ENCODE data around the gene ABLIM1. TPM values are rescaled to one million over a fixed set of nuclear protein-coding genes. Genes with fewer than 3 reads are reported as not detected.

ABLIM1 gene
- total RNA-seq, 1 experiment from 2014 or later = 62.1 TPM

DNA sequence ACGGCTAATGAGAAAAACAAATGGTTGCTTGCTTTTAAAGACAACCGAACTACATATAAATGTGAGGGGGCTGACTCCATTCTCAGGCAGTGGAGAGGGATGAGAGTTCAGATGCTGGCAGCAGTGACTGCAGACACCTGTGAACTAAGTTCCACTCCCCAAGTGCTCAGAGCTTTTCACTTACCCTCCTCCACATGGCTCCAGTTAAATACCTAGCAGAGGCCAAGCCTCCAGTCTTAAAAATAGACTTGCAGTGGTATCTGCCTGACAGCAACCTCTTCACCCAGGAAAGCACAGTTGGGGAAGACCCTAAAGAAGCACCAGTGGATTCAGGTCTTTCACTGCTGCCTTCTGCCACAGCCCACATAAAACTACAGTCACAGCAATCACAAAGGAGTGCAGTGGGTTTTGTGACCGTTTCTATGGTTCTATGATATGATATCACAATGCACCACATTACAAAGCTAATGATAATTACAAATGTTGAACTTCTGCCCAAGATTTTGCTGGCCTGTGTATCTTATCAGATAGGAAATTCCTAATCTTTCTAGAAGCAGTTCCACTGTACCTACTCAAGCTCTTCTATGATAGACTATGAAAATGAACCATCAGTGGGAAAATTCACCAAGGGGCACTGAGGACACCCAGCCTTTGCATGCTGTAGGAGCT, 3.3 kb upstream of the ABLIM1 start:
- POLR2A ChIA-PET = no interaction called here
- TF ChIP-seq, protein P1, sequence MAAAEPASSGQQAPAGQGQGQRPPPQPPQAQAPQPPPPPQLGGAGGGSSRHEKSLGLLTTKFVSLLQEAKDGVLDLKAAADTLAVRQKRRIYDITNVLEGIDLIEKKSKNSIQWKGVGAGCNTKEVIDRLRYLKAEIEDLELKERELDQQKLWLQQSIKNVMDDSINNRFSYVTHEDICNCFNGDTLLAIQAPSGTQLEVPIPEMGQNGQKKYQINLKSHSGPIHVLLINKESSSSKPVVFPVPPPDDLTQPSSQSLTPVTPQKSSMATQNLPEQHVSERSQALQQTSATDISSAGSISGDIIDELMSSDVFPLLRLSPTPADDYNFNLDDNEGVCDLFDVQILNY (CRISPR knock-in tag; IDR thresholded peaks at IDR 0.05) = no peak
- TF ChIP-seq, protein P2, sequence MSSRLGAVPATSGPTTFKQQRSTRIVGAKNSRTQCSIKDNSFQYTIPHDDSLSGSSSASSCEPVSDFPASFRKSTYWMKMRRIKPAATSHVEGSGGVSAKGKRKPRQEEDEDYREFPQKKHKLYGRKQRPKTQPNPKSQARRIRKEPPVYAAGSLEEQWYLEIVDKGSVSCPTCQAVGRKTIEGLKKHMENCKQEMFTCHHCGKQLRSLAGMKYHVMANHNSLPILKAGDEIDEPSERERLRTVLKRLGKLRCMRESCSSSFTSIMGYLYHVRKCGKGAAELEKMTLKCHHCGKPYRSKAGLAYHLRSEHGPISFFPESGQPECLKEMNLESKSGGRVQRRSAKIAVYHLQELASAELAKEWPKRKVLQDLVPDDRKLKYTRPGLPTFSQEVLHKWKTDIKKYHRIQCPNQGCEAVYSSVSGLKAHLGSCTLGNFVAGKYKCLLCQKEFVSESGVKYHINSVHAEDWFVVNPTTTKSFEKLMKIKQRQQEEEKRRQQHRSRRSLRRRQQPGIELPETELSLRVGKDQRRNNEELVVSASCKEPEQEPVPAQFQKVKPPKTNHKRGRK (CRISPR knock-in tag; IDR thresholded peaks at IDR 0.05; ENCODE audit: borderline replicate concordance) = no peak
- no peak for TF ChIP-seq FOXP1 (CRISPR knock-in tag; IDR thresholded peaks at IDR 0.05; ENCODE audit: borderline replicate concordance)
- no peak for TF ChIP-seq ETV6 (CRISPR knock-in tag; IDR thresholded peaks at IDR 0.05)
- TF ChIP-seq ZNF317 (CRISPR knock-in tag; IDR thresholded peaks at IDR 0.05; ENCODE audit: borderline replicate concordance, low read depth) = no peak
- TF ChIP-seq GABPB1 (CRISPR knock-in tag; IDR thresholded peaks at IDR 0.05) = no peak
- TF ChIP-seq, protein P3, sequence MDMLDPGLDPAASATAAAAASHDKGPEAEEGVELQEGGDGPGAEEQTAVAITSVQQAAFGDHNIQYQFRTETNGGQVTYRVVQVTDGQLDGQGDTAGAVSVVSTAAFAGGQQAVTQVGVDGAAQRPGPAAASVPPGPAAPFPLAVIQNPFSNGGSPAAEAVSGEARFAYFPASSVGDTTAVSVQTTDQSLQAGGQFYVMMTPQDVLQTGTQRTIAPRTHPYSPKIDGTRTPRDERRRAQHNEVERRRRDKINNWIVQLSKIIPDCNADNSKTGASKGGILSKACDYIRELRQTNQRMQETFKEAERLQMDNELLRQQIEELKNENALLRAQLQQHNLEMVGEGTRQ (CRISPR knock-in tag; IDR thresholded peaks at IDR 0.05) = no peak
- TF ChIP-seq, protein P4, sequence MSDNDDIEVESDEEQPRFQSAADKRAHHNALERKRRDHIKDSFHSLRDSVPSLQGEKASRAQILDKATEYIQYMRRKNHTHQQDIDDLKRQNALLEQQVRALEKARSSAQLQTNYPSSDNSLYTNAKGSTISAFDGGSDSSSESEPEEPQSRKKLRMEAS (CRISPR knock-in tag; IDR thresholded peaks at IDR 0.05) = no peak
- TF ChIP-seq, protein P5, sequence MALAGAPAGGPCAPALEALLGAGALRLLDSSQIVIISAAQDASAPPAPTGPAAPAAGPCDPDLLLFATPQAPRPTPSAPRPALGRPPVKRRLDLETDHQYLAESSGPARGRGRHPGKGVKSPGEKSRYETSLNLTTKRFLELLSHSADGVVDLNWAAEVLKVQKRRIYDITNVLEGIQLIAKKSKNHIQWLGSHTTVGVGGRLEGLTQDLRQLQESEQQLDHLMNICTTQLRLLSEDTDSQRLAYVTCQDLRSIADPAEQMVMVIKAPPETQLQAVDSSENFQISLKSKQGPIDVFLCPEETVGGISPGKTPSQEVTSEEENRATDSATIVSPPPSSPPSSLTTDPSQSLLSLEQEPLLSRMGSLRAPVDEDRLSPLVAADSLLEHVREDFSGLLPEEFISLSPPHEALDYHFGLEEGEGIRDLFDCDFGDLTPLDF (CRISPR knock-in tag; IDR thresholded peaks at IDR 0.05) = no peak
- no peak for TF ChIP-seq ZNF416 (CRISPR knock-in tag; IDR thresholded peaks at IDR 0.05)
- TF ChIP-seq RORB (CRISPR knock-in tag; IDR thresholded peaks at IDR 0.05) = no peak
- TF ChIP-seq, protein P6, sequence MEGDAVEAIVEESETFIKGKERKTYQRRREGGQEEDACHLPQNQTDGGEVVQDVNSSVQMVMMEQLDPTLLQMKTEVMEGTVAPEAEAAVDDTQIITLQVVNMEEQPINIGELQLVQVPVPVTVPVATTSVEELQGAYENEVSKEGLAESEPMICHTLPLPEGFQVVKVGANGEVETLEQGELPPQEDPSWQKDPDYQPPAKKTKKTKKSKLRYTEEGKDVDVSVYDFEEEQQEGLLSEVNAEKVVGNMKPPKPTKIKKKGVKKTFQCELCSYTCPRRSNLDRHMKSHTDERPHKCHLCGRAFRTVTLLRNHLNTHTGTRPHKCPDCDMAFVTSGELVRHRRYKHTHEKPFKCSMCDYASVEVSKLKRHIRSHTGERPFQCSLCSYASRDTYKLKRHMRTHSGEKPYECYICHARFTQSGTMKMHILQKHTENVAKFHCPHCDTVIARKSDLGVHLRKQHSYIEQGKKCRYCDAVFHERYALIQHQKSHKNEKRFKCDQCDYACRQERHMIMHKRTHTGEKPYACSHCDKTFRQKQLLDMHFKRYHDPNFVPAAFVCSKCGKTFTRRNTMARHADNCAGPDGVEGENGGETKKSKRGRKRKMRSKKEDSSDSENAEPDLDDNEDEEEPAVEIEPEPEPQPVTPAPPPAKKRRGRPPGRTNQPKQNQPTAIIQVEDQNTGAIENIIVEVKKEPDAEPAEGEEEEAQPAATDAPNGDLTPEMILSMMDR (IDR thresholded peaks at IDR 0.05) = no peak
- TF ChIP-seq ESRRA (CRISPR knock-in tag; IDR thresholded peaks at IDR 0.05; ENCODE audit: borderline replicate concordance) = no peak
- TF ChIP-seq, protein P7, sequence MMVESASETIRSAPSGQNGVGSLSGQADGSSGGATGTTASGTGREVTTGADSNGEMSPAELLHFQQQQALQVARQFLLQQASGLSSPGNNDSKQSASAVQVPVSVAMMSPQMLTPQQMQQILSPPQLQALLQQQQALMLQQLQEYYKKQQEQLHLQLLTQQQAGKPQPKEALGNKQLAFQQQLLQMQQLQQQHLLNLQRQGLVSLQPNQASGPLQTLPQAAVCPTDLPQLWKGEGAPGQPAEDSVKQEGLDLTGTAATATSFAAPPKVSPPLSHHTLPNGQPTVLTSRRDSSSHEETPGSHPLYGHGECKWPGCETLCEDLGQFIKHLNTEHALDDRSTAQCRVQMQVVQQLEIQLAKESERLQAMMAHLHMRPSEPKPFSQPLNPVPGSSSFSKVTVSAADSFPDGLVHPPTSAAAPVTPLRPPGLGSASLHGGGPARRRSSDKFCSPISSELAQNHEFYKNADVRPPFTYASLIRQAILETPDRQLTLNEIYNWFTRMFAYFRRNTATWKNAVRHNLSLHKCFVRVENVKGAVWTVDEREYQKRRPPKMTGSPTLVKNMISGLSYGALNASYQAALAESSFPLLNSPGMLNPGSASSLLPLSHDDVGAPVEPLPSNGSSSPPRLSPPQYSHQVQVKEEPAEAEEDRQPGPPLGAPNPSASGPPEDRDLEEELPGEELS (CRISPR knock-in tag; IDR thresholded peaks at IDR 0.05) = no peak
- TF ChIP-seq NR3C1 (CRISPR knock-in tag; conservative IDR thresholded peaks at IDR 0.05; ENCODE audit: low read depth) = no peak
- no peak for TF ChIP-seq GTF2I (CRISPR knock-in tag; conservative IDR thresholded peaks at IDR 0.05)
- no peak for TF ChIP-seq CBFB (CRISPR knock-in tag; IDR thresholded peaks at IDR 0.05; ENCODE audit: low read depth)
- TF ChIP-seq ZNF121 (CRISPR knock-in tag; IDR thresholded peaks at IDR 0.05) = no peak
- TF ChIP-seq, protein P8, sequence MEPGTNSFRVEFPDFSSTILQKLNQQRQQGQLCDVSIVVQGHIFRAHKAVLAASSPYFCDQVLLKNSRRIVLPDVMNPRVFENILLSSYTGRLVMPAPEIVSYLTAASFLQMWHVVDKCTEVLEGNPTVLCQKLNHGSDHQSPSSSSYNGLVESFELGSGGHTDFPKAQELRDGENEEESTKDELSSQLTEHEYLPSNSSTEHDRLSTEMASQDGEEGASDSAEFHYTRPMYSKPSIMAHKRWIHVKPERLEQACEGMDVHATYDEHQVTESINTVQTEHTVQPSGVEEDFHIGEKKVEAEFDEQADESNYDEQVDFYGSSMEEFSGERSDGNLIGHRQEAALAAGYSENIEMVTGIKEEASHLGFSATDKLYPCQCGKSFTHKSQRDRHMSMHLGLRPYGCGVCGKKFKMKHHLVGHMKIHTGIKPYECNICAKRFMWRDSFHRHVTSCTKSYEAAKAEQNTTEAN (CRISPR knock-in tag; IDR thresholded peaks at IDR 0.05) = no peak
- DNase-seq (ENCODE audit: low spot score) = no peak
- CTCF ChIA-PET = no interaction called here
- no peaks in the 10 kb centered on the region for H3K27me3 Mint-ChIP-seq (ENCODE audit: low read depth)
- H3K4me1 Mint-ChIP-seq = peaks cover 25% of the 10 kb centered on the region
- no peak overlapping the region for H3K27ac Mint-ChIP-seq
- H3K9me3 Mint-ChIP-seq = no peaks in the 10 kb centered on the region
- no peak for ATAC-seq
- no peaks in the 10 kb centered on the region for H3K36me3 Mint-ChIP-seq
- no peak overlapping the region for H3K4me3 Mint-ChIP-seq
